SK-N-SH (cell line): Measurements from ENCODE around the gene ADAMTS1. TPM values are rescaled to one million over a fixed set of nuclear protein-coding genes. Genes with fewer than 3 reads are reported as not detected.
A peak's percentile ranks its signal among the peaks of the same experiment; 100 is the strongest.

Experiments
- FOXJ3 ChIP-seq: sonication (generic); formaldehyde crosslinking; IDR thresholded peaks from 2 replicates; pipeline ENCODE4 v1.5.1; 2020; ENCODE audit warnings: mild to moderate bottlenecking, missing genetic modification reagents
- MAX ChIP-seq: IDR thresholded peaks from 2 replicates; pipeline ENCODE4 v1.4.0; 2012; ENCODE audit warnings: low read depth
- MEF2A ChIP-seq: IDR thresholded peaks from 2 replicates; pipeline ENCODE4 v1.4.0; 2012; ENCODE audit warnings: low read depth, borderline replicate concordance
- RCOR1 ChIP-seq: fragments of 150-350 bp; IDR thresholded peaks from 2 replicates; pipeline ENCODE4 v1.6.1; 2017; ENCODE audit warnings: antibody characterized with exemption, low read length
- SMC3 ChIP-seq: IDR thresholded peaks from 2 replicates; pipeline ENCODE4 v1.6.1; 2012; ENCODE audit warnings: low read depth, low read length, improper control_type of control experiment
- TAF1 ChIP-seq: IDR thresholded peaks from 2 replicates; pipeline ENCODE4 v1.6.1; 2012; ENCODE audit warnings: low read depth, mild to moderate bottlenecking, low read length, moderate library complexity, borderline replicate concordance
- YY1 ChIP-seq: IDR thresholded peaks from 2 replicates; pipeline ENCODE4 v1.4.0; 2012; ENCODE audit warnings: low read depth, mild to moderate bottlenecking
- polyA plus RNA-seq, 3 experiments: library from polyadenylated mRNA; depleted of rRNA; stranded (reverse); fragments of >200 nt; gene quantifications; 2 replicates each; pipeline ENCODE4 v1.2.3, GENCODE V29; 2012
- TF ChIP-seq, protein P1 (sequence below): IDR thresholded peaks from 2 replicates; pipeline ENCODE4; 2012
- TF ChIP-seq, protein P2 (sequence below): IDR thresholded peaks from 2 replicates; pipeline ENCODE4 v1.4.0; 2012; ENCODE audit warnings: low read depth, borderline replicate concordance
- TF ChIP-seq, protein P3 (sequence below): IDR thresholded peaks from 2 replicates; pipeline ENCODE4 v1.4.0; 2012; ENCODE audit warnings: low read depth, borderline replicate concordance
- TF ChIP-seq, protein P4 (sequence below): IDR thresholded peaks from 2 replicates; pipeline ENCODE4 v1.6.1; 2012; ENCODE audit warnings: mild to moderate bottlenecking, low read depth, low read length, moderate library complexity

Gene ADAMTS1
- polyA plus RNA-seq, 1 of the 3 experiments (the other 2 are of a cell fraction), result 137 TPM

DNA sequence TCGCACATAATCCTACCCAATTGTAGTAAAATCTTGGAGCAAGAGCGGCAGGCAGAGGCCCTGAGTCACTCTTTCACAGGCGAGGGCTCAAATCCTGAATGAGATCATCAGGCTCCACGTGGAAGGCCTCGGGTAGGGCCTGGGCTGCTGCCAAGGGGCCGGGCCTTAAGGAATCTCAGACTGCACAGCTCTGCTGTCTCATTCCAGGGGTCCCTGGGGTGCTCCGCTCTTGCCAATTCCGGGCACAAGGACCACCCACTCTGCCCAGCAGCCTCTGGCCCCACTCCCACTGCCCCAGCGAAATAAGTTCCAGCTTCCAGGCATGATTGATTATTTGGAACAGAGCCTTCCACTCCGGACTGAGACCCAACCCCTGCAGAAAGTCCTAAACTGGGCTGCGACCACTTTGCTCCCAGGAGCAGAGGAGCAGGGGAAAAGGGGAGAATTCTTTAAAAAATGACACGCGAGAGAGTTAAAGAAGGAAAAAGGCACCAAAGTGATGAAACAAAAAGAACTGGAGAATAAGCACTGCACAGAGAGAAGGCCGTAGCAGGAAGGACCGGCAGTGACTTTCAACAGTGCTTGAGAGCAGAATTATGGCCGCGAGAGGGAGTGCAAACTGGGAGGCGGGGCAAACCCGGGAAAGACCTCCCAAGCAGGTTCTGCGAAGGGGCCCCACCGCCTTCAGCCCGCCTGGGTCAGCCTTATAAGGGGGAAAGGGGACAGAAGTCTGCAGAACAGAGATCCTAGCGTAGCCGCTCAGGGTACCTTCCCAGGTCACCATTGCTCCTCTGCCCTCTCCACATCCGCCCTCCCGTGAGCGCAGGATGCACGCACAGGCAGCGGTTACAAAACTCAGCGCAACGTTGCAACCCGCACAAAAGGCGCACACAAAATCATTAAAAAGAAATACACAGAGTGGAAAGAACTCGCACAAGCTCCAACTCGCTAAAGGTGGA is 2.0 kb downstream of the ADAMTS1 start (continued):
- no peak for TF ChIP-seq FOXJ3
- TF ChIP-seq, protein P1, sequence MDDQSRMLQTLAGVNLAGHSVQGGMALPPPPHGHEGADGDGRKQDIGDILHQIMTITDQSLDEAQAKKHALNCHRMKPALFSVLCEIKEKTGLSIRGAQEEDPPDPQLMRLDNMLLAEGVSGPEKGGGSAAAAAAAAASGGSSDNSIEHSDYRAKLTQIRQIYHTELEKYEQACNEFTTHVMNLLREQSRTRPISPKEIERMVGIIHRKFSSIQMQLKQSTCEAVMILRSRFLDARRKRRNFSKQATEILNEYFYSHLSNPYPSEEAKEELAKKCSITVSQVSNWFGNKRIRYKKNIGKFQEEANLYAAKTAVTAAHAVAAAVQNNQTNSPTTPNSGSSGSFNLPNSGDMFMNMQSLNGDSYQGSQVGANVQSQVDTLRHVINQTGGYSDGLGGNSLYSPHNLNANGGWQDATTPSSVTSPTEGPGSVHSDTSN, result peak; percentile 82
- TF ChIP-seq, protein P2, sequence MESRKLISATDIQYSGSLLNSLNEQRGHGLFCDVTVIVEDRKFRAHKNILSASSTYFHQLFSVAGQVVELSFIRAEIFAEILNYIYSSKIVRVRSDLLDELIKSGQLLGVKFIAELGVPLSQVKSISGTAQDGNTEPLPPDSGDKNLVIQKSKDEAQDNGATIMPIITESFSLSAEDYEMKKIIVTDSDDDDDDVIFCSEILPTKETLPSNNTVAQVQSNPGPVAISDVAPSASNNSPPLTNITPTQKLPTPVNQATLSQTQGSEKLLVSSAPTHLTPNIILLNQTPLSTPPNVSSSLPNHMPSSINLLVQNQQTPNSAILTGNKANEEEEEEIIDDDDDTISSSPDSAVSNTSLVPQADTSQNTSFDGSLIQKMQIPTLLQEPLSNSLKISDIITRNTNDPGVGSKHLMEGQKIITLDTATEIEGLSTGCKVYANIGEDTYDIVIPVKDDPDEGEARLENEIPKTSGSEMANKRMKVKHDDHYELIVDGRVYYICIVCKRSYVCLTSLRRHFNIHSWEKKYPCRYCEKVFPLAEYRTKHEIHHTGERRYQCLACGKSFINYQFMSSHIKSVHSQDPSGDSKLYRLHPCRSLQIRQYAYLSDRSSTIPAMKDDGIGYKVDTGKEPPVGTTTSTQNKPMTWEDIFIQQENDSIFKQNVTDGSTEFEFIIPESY, result 0 out of 2 replicates have a peak, but pooled peaks have one; percentile 58
- TF ChIP-seq RCOR1, result no peak; the same call in 1 of the 2 replicates
- no peak for TF ChIP-seq SMC3
- no peak for TF ChIP-seq MEF2A
- TF ChIP-seq, protein P3, sequence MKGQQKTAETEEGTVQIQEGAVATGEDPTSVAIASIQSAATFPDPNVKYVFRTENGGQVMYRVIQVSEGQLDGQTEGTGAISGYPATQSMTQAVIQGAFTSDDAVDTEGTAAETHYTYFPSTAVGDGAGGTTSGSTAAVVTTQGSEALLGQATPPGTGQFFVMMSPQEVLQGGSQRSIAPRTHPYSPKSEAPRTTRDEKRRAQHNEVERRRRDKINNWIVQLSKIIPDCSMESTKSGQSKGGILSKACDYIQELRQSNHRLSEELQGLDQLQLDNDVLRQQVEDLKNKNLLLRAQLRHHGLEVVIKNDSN, result peak; percentile 64
- TF ChIP-seq YY1, result peak; percentile 39; the same call in 1 of the 2 replicates
- TF ChIP-seq, protein P4, sequence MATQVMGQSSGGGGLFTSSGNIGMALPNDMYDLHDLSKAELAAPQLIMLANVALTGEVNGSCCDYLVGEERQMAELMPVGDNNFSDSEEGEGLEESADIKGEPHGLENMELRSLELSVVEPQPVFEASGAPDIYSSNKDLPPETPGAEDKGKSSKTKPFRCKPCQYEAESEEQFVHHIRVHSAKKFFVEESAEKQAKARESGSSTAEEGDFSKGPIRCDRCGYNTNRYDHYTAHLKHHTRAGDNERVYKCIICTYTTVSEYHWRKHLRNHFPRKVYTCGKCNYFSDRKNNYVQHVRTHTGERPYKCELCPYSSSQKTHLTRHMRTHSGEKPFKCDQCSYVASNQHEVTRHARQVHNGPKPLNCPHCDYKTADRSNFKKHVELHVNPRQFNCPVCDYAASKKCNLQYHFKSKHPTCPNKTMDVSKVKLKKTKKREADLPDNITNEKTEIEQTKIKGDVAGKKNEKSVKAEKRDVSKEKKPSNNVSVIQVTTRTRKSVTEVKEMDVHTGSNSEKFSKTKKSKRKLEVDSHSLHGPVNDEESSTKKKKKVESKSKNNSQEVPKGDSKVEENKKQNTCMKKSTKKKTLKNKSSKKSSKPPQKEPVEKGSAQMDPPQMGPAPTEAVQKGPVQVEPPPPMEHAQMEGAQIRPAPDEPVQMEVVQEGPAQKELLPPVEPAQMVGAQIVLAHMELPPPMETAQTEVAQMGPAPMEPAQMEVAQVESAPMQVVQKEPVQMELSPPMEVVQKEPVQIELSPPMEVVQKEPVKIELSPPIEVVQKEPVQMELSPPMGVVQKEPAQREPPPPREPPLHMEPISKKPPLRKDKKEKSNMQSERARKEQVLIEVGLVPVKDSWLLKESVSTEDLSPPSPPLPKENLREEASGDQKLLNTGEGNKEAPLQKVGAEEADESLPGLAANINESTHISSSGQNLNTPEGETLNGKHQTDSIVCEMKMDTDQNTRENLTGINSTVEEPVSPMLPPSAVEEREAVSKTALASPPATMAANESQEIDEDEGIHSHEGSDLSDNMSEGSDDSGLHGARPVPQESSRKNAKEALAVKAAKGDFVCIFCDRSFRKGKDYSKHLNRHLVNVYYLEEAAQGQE, result no peak
- TF ChIP-seq MAX, result peak; percentile 98
- TF ChIP-seq TAF1, result no peak; the same call in 1 of the 2 replicates
